Measurements from ENCODE around the gene KLF2. TPM values are rescaled to one million over a fixed set of nuclear protein-coding genes. Genes with fewer than 3 reads are reported as not detected.

The KLF2 gene
- total RNA-seq, 2 experiments from 2014 or later = 1,201 to 1,291 TPM

DNA sequence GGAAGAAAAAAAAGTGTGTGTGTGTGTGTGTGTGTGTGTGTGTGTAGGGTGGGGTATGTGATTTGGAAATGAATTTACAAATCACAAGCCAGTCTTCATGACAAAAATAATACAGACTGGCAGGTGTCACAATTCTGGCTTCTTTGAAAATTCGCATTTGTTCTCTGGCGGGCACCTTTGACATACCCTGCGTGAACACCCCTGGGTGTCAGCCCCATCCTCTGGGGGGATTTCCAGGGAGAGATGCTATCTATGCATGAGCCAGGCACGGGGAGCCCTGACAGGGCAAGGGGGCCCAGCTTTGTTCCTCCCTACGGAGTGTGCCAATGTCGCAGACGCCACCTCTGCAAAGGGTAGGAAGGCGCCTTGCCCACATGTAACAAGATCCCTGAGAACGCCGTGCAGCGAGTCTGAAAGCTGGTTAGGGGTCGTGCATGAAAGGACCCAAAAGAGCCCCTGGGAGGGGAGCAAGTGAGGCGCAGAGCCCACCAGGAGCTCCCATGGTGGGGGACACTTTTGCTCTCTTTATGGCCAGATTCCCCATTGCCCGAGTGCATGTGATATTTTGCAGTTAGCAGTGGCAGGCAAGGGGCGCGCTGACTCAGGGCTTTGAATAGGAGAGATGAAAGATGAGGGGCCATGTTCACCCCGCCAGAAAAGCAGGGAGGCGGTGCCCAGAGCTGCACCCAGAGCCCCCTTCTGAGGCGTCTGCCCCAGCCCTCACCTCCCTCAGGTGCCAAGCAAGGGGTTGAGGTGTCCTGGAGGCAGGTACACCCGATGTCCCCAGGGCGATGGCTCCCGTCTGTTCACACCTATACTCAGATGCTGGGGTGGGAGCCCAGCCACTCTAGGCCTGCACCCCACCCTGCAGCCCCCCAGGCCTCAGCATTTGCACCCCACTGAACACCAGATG lies 45.3 kb downstream of the KLF2 start:
- Histone ChIP-seq H3K4me3 (ENCODE audit: low read length) (peak overlapping the region; percentile 44), H3K27ac (ENCODE audit: low read depth in 1 of 2, low read length in 2 of 2) (peak overlapping the region; percentile 90 to 97), H3K36me3 (ENCODE audit: insufficient read depth, low read length) (no peaks in the 10 kb centered on the region), H3K9me3 (ENCODE audit: control insufficient read depth in 1 of 2, insufficient read depth in 1 of 2, low read length in 2 of 2) (no peaks in the 10 kb centered on the region), H3K4me1 (ENCODE audit: insufficient read depth, low read length) (peaks cover 95% of the 10 kb centered on the region), H3K27me3 (ENCODE audit: control insufficient read depth in 1 of 2, insufficient read depth in 2 of 2, low read length in 2 of 2) (no peaks in the 10 kb centered on the region)
- ChIA-PET CTCF (interaction anchor here (1.1 to 8.0 kb wide), 5 partner anchors 12 to 270 kb away, joined by 3 to 106 read pairs (median 17); partner anchors contain the start of gene KLF2), POLR2A (interaction anchor here (0.7 to 32.3 kb wide), 19 partner anchors 10 to 533 kb away, joined by 3 to 3819 read pairs (median 7); partner anchors contain the start of genes AP1M1, FAM32A, KLF2 and RAB8A)
- DNase-seq = peak; percentile 48 to 95 (median 70)
- intact Hi-C loops (cut with DNase I, micrococcal nuclease) = loop anchor here (1.0 to 5.0 kb wide), 9 partner anchors 13 to 533 kb away; partner anchors contain the start of gene TPM4 (in 2 of the 2)
- Mint-ChIP-seq H3K27ac (no peak overlapping the region), H3K27me3 (no peaks in the 10 kb centered on the region), H3K4me1 (ENCODE audit: low read depth) (peaks cover 17% of the 10 kb centered on the region), H3K9me3 (no peaks in the 10 kb centered on the region), H3K4me3 (no peak overlapping the region), H3K36me3 (ENCODE audit: low read depth) (peaks cover 14% of the 10 kb centered on the region)
- TF ChIP-seq, protein P1, sequence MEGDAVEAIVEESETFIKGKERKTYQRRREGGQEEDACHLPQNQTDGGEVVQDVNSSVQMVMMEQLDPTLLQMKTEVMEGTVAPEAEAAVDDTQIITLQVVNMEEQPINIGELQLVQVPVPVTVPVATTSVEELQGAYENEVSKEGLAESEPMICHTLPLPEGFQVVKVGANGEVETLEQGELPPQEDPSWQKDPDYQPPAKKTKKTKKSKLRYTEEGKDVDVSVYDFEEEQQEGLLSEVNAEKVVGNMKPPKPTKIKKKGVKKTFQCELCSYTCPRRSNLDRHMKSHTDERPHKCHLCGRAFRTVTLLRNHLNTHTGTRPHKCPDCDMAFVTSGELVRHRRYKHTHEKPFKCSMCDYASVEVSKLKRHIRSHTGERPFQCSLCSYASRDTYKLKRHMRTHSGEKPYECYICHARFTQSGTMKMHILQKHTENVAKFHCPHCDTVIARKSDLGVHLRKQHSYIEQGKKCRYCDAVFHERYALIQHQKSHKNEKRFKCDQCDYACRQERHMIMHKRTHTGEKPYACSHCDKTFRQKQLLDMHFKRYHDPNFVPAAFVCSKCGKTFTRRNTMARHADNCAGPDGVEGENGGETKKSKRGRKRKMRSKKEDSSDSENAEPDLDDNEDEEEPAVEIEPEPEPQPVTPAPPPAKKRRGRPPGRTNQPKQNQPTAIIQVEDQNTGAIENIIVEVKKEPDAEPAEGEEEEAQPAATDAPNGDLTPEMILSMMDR (IDR thresholded peaks at IDR 0.05) = no peak
- ATAC-seq (ENCODE audit: poor library complexity) = peak; percentile 46

GRCh38 chr19:16370641-16371391 lies 46.2 kb downstream of the KLF2 start:
- H3K27me3 Mint-ChIP-seq = no peaks in the 10 kb centered on the region
- intact Hi-C loops (cut with DNase I, micrococcal nuclease) = loop anchor here (1.0 to 5.0 kb wide), 3 partner anchors 45 to 534 kb away; no protein-coding TSS in a partner anchor
- ATAC-seq (ENCODE audit: poor library complexity) = no peak

More at GRCh38 chr19:16370641-16371391, 46.2 kb downstream of the KLF2 start:
- ChIA-PET CTCF (interaction anchor here (0.5 to 8.0 kb wide), 10 partner anchors 9 to 124 kb away, joined by 3 to 106 read pairs (median 8); partner anchors contain the start of gene KLF2), POLR2A (interaction anchor here (0.9 to 32.3 kb wide), 25 partner anchors 9 to 1852 kb away, joined by 3 to 3819 read pairs (median 7); partner anchors contain the start of genes DNAJB1, FAM32A, HSH2D and KLF2)
- Histone ChIP-seq H3K36me3 (ENCODE audit: insufficient read depth, low read length) (no peaks in the 10 kb centered on the region), H3K27ac (ENCODE audit: low read depth in 1 of 2, low read length in 2 of 2) (peak overlapping the region; percentile 90 to 97), H3K4me1 (ENCODE audit: insufficient read depth, low read length) (peaks cover 95% of the 10 kb centered on the region), H3K4me3 (ENCODE audit: low read length) (peak overlapping the region; percentile 44), H3K9me3 (ENCODE audit: control insufficient read depth in 1 of 2, insufficient read depth in 1 of 2, low read length in 2 of 2) (no peaks in the 10 kb centered on the region), H3K27me3 (ENCODE audit: control insufficient read depth in 1 of 2, insufficient read depth in 2 of 2, low read length in 2 of 2) (no peaks in the 10 kb centered on the region)
- TF ChIP-seq, protein P1 (IDR thresholded peaks at IDR 0.05) = no peak
- H3K9me3 Mint-ChIP-seq = no peaks in the 10 kb centered on the region
- H3K4me3 Mint-ChIP-seq = no peak overlapping the region
- no peak overlapping the region for H3K27ac Mint-ChIP-seq
- H3K4me1 Mint-ChIP-seq (ENCODE audit: low read depth) = peaks cover 26% of the 10 kb centered on the region
- peak in 7 of 14 experiments; percentile 16 to 74 (median 42) for DNase-seq
- peaks cover 23% of the 10 kb centered on the region for H3K36me3 Mint-ChIP-seq (ENCODE audit: low read depth)
